Pons (tissue), 1 donor: ENCODE data around the gene PHIP.
"Not testable (repeated sequence)": the region's sequence is repeated elsewhere in the genome, so short reads cannot be mapped to it uniquely, and the experiment has no call there.

Experiments used
- DNase-seq: peaks from one replicate; pipeline ENCODE4 v3.0.0-alpha.2; 2016; ENCODE audit warnings: low spot score

The PHIP gene

GRCh38 chr6:78921168-78921567 is 156.9 kb downstream of the PHIP start:
- DNase-seq: not testable (repeated sequence)

GRCh38 chr6:78917788-78918187 is 160.3 kb downstream of the PHIP start:
- no peak for DNase-seq

- DNase-seq: no peak
Observed at GRCh38 chr6:78916411-78916810, 161.6 kb downstream of the PHIP start.

GRCh38 chr6:78911218-78911940 is 166.7 kb downstream of the PHIP start:
- DNase-seq: no peak

- DNase-seq: no peak
Observed at GRCh38 chr6:78910591-78911171, 167.4 kb downstream of the PHIP start.

GRCh38 chr6:78910010-78910409 is 168.0 kb downstream of the PHIP start:
- DNase-seq: no peak

GRCh38 chr6:78909391-78909790 is 168.7 kb downstream of the PHIP start:
- DNase-seq: peak; percentile 22

- no peak for DNase-seq
Observed at GRCh38 chr6:78908621-78909020, 169.4 kb downstream of the PHIP start.

- no peak for DNase-seq
Observed at GRCh38 chr6:78896227-78896626, 181.8 kb downstream of the PHIP start.

GRCh38 chr6:78889901-78890300 is 188.2 kb downstream of the PHIP start:
- DNase-seq: not testable (repeated sequence)
